GM18867 (cell line): ENCODE results near the gene MGAT5B.
"Not testable (repeated sequence)": the region's sequence is repeated elsewhere in the genome, so short reads cannot be mapped to it uniquely, and the experiment has no call there.

Source experiments
- ATAC-seq: cut with Tn5 transposase; IDR thresholded peaks from one replicate; pipeline ENCODE4 v1.9.1; 2021; ENCODE audit warnings: mild to moderate bottlenecking, moderate library complexity; ENCODE audit not compliant: unreplicated experiment

Gene MGAT5B

GRCh38 chr17:76868176-76868668, at the start of gene MGAT5B:
TSS of gene MGAT5B (plus strand) at chr17:76868404. CDS start at chr17:76869030, 626 bp downstream.
- peak; percentile 57 for ATAC-seq

GRCh38 chr17:76820039-76820438, 48.2 kb upstream of the MGAT5B start:
- ATAC-seq = no peak

- no peak for ATAC-seq
These were observed 47.6 kb upstream of the MGAT5B start for GRCh38 chr17:76820561-76820960.

GRCh38 chr17:76822184-76822778, 45.9 kb upstream of the MGAT5B start:
- ATAC-seq = no peak

- ATAC-seq = no peak
These were observed 44.1 kb upstream of the MGAT5B start for GRCh38 chr17:76824093-76824492.

GRCh38 chr17:76826330-76827068, 41.7 kb upstream of the MGAT5B start:
- no peak for ATAC-seq

- ATAC-seq = no peak
These were observed 40.5 kb upstream of the MGAT5B start for GRCh38 chr17:76827736-76828135.

- no peak for ATAC-seq
These were observed 37.1 kb upstream of the MGAT5B start for GRCh38 chr17:76830987-76831715.

GRCh38 chr17:76833034-76833644, 35.1 kb upstream of the MGAT5B start:
- ATAC-seq = no peak

- ATAC-seq = no peak
These were observed 34.5 kb upstream of the MGAT5B start for GRCh38 chr17:76833747-76834146.

- ATAC-seq = no peak
These were observed 33.3 kb upstream of the MGAT5B start for GRCh38 chr17:76834870-76835269.

GRCh38 chr17:76840443-76840767, 27.8 kb upstream of the MGAT5B start:
- ATAC-seq = no peak

- no peak for ATAC-seq
These were observed 27.1 kb upstream of the MGAT5B start for GRCh38 chr17:76840884-76841775.

- no peak for ATAC-seq
These were observed 26.3 kb upstream of the MGAT5B start for GRCh38 chr17:76841776-76842405.

- not testable (repeated sequence) for ATAC-seq
These were observed 25.1 kb upstream of the MGAT5B start for GRCh38 chr17:76843068-76843467.

GRCh38 chr17:76843703-76844484, 24.3 kb upstream of the MGAT5B start:
- ATAC-seq = no peak

- ATAC-seq = no peak
These were observed 23.7 kb upstream of the MGAT5B start for GRCh38 chr17:76844485-76844829.

GRCh38 chr17:76844846-76845245, 23.4 kb upstream of the MGAT5B start:
- ATAC-seq = no peak

GRCh38 chr17:76845541-76846017, 22.6 kb upstream of the MGAT5B start:
- ATAC-seq = no peak
